Right cardiac atrium (tissue), 5 donors: Measurements from ENCODE around the gene CCDC200. TPM values are rescaled to one million over a fixed set of nuclear protein-coding genes. Genes with fewer than 3 reads are reported as not detected.
A peak's percentile ranks its signal among the peaks of the same experiment; 100 is the strongest.
"Not testable (repeated sequence)": the region's sequence is repeated elsewhere in the genome, so short reads cannot be mapped to it uniquely, and the experiment has no call there.

Experiments
- ATAC-seq, 2 donors: fragments of 200-7000 bp; cut with Tn5 transposase; one replicate each; pipeline versions ENCODE4 v1.8.0 to v1.9.1; 2020; ENCODE audit warnings: moderate library complexity in 2 of 2, mild to moderate bottlenecking in 1 of 2
- DNase-seq, 3 donors: peaks; one replicate each; pipeline ENCODE4 v3.0.0-alpha.2; 2020
- H3K27ac ChIP-seq: one replicate; pipeline ENCODE4 v1.5.1; 2013; ENCODE audit warnings: mild to moderate bottlenecking, low read length, control low read depth, moderate library complexity
- H3K27me3 ChIP-seq: one replicate; pipeline ENCODE4 v1.6.1; 2013; ENCODE audit not compliant: control insufficient read depth, insufficient read depth
- H3K4me1 ChIP-seq: one replicate; pipeline ENCODE4 v1.6.1; 2013; ENCODE audit warnings: low read length; ENCODE audit not compliant: control insufficient read depth, insufficient read depth
- H3K4me3 ChIP-seq: one replicate; pipeline ENCODE4 v1.5.1; 2013; ENCODE audit warnings: low read length, control low read depth
- H3K9me3 ChIP-seq: one replicate; pipeline ENCODE4 v1.6.1; 2013; ENCODE audit warnings: low read length; ENCODE audit not compliant: control insufficient read depth
- WGBS: extraction: QIAGEN DNeasy Blood & Tissue Kit; methylation state at CpG from one replicate; pipeline ENCODE4 v1.1.7; 2013; 5-methylcytosine and 5-hydroxymethylcytosine counted together
- intact Hi-C, 4 donors: fragments of 100-400 bp; cut with DNase I; formaldehyde crosslinking; loops; one replicate each; pipeline versions ENCODE4 v1.11.0 to v1.14.0; 2022 to 2023
- polyA plus RNA-seq: library from polyadenylated mRNA; stranded (reverse); fragments of 200-250 nt; gene quantifications from one replicate; pipeline ENCODE4 v1.2.3, GENCODE V29; 2013
- total RNA-seq, 4 donors: library from RNA; stranded (reverse); fragmentation: NEBNext Ultra II Directional; extraction: Animal tissue kit (Norgen Biotek cat#: 25700); gene quantifications; one replicate each; pipeline ENCODE4 v1.2.1, GENCODE V29; 2021
- donor health status: healthy with polysubstance abuse.
- donor health status: DM: no; HTN: yes; CAD: no.
- donor health status: DM: no; HTN: no; CAD: no.
- donor health status: DM: no; HTN: yes; CAD: no; lungs with severe emphysema.
- donor health status: DM: yes; HTN: yes; CAD: no.

The CCDC200 gene
- total and polyA plus RNA-seq, 5 donors, result 0.16 TPM; not detected in 4

GRCh38 chr17:43231205-43232020 lies 3.0 kb upstream of the CCDC200 start:
- not testable (repeated sequence) for DNase-seq

DNA sequence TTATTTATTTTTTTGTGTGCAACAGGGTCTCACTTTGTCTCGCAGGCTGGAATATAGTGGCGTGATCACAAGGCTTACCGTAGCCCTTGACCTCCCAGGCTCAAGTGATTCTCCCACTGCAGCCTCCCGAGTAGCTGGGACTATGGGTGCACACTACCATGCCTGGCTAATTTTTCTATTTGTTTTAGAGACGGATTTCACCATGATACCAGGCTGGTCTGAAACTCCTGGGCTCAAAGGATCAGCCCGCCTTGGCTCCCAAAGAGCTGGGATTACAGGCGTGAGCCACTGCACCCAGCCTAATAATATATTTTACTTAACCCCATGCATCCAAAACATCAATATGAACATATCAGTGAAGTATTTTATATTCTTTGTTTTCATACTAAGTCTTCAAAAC lies 2.0 kb downstream of the CCDC200 start:
- DNase-seq, result no peak
- no peak overlapping the region for H3K4me3 ChIP-seq
- H3K27me3 ChIP-seq, result no peaks in the 10 kb centered on the region
- H3K9me3 ChIP-seq, result no peaks in the 10 kb centered on the region
- intact Hi-C loops, result no loop called here
- no peaks in the 10 kb centered on the region for H3K4me1 ChIP-seq
- ATAC-seq, result no peak
- H3K27ac ChIP-seq, result no peak overlapping the region
- WGBS, result 96% methylated on average over 7 of the region's 7 CpGs

More at GRCh38 chr17:43231205-43232020, 3.0 kb upstream of the CCDC200 start:
- H3K27ac ChIP-seq, result peak overlapping the region; percentile 18
- H3K4me3 ChIP-seq, intact Hi-C loops, H3K9me3 ChIP-seq, H3K4me1 ChIP-seq, H3K27me3 ChIP-seq: not testable (repeated sequence)
- WGBS, result 61% methylated on average over 18 of the region's 40 CpGs
- ATAC-seq, result peak; percentile 57 to 68

- ATAC-seq, result no peak
- no peak overlapping the region for H3K27ac ChIP-seq
- H3K9me3 ChIP-seq, result no peaks in the 10 kb centered on the region
- no peaks in the 10 kb centered on the region for H3K27me3 ChIP-seq
- no peak overlapping the region for H3K4me3 ChIP-seq
- 86% methylated on average over 7 of the region's 7 CpGs for WGBS
- DNase-seq, result no peak
- no peaks in the 10 kb centered on the region for H3K4me1 ChIP-seq
- intact Hi-C loops, result no loop called here
Observed at GRCh38 chr17:43224146-43224705, 4.2 kb downstream of the CCDC200 start.

- intact Hi-C loops, result no loop called here
- DNase-seq (no peak), ATAC-seq (no peak)
Observed at GRCh38 chr17:43220511-43221125, 7.8 kb downstream of the CCDC200 start.

GRCh38 chr17:43219746-43220380 lies 8.6 kb downstream of the CCDC200 start:
- intact Hi-C loops, result no loop called here
- Histone ChIP-seq H3K9me3 (no peaks in the 10 kb centered on the region), H3K27me3 (no peaks in the 10 kb centered on the region), H3K27ac (no peak overlapping the region), H3K4me3 (no peak overlapping the region), H3K4me1 (no peaks in the 10 kb centered on the region)
- WGBS, result 68% methylated on average over 8 of the region's 8 CpGs
- DNase-seq (no peak), ATAC-seq (no peak)

More at GRCh38 chr17:43220511-43221125, 7.8 kb downstream of the CCDC200 start:
- Histone ChIP-seq H3K27ac (no peak overlapping the region), H3K4me1 (no peaks in the 10 kb centered on the region), H3K4me3 (no peak overlapping the region), H3K27me3 (no peaks in the 10 kb centered on the region), H3K9me3 (no peaks in the 10 kb centered on the region)
- whole genome bisulfite sequencing, result 79% methylated on average over 9 of the region's 9 CpGs

- Histone ChIP-seq H3K27ac (no peak overlapping the region), H3K27me3 (no peaks in the 10 kb centered on the region), H3K9me3 (no peaks in the 10 kb centered on the region), H3K4me3 (no peak overlapping the region), H3K4me1 (no peaks in the 10 kb centered on the region)
- WGBS, result 85% methylated on average over 2 of the region's 2 CpGs
- intact Hi-C loops, result no loop called here
- ATAC-seq (peak in 1 of 2 donors; percentile 19), DNase-seq (no peak)
Observed at GRCh38 chr17:43219001-43219400, 9.4 kb downstream of the CCDC200 start.

GRCh38 chr17:43217614-43218087 lies 10.8 kb downstream of the CCDC200 start:
- WGBS, result 96% methylated on average over 2 of the region's 2 CpGs
- no peak for ATAC-seq
- H3K9me3 ChIP-seq, result no peaks in the 10 kb centered on the region
- no peak overlapping the region for H3K27ac ChIP-seq
- DNase-seq, result no peak
- no peaks in the 10 kb centered on the region for H3K4me1 ChIP-seq
- intact Hi-C loops, result no loop called here
- H3K4me3 ChIP-seq, result no peak overlapping the region
- no peaks in the 10 kb centered on the region for H3K27me3 ChIP-seq

- Histone ChIP-seq H3K27ac (no peak overlapping the region), H3K4me3 (no peak overlapping the region), H3K9me3 (no peaks in the 10 kb centered on the region), H3K27me3 (no peaks in the 10 kb centered on the region), H3K4me1 (no peaks in the 10 kb centered on the region)
- intact Hi-C loops, result no loop called here
- ATAC-seq, result no peak
- DNase-seq, result no peak
- 94% methylated on average over 4 of the region's 4 CpGs for WGBS
Observed at GRCh38 chr17:43216762-43217613, 11.4 kb downstream of the CCDC200 start.

DNA sequence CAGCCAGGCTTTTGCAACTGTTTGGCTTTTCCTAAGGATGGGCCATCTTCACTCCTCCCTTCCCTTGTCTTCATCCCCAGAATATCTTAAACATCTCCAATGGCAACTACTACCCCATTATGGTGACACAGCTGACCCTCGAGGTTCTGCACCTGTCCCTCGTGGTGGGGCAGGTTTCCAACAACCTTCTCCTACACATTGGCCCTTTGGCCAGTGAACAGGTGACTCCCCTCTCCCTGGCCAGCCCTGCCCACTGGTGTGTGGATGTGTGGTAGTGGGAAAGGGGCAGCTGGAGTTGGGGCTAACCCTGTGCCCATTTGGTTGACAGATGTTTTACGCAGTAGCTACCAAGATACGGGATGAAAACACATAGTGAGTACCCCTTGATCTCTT lies 12.1 kb downstream of the CCDC200 start:
- Histone ChIP-seq H3K4me1 (no peaks in the 10 kb centered on the region), H3K9me3 (no peaks in the 10 kb centered on the region), H3K27me3 (no peaks in the 10 kb centered on the region), H3K4me3 (no peak overlapping the region), H3K27ac (no peak overlapping the region)
- WGBS, result 88% methylated on average over 4 of the region's 4 CpGs
- intact Hi-C loops, result no loop called here
- no peak for DNase-seq
- ATAC-seq, result no peak

DNA sequence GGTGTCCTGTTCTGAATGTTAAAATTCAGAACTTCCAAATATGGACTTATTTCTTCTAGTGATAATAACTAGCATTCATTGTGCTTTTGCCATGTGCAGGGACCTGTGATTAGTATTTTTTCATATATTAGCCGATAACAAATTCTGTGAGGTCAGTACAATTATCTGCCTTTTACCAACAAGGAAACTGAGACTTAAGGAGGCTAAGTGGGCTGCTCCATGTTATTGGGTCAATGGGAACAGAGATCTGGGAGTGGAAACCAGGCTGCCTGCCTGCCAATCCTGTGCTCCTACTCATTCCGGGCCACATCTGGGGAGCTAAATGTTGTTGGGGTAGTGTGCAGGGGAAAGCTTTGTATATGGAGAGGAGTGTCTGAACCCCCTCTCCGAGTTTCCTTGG lies 13.1 kb downstream of the CCDC200 start:
- Histone ChIP-seq H3K4me1 (no peaks in the 10 kb centered on the region), H3K9me3 (no peaks in the 10 kb centered on the region), H3K27ac (no peak overlapping the region), H3K27me3 (no peaks in the 10 kb centered on the region), H3K4me3 (no peak overlapping the region)
- 91% methylated on average over 3 of the region's 3 CpGs for WGBS
- no peak for DNase-seq
- intact Hi-C loops, result no loop called here
- ATAC-seq, result no peak
